B cell (primary cell): Measurements from ENCODE around the gene PTGS2. TPM values are rescaled to one million over a fixed set of nuclear protein-coding genes. Genes with fewer than 3 reads are reported as not detected.

Experiments used
- ATAC-seq: fragments of 200-7000 bp; cut with Tn5 transposase; one replicate; pipeline ENCODE4 v1.10.0; 2021; ENCODE audit warnings: low read depth, mild to moderate bottlenecking, moderate number of reproducible peaks, moderate library complexity
- CTCF ChIA-PET: fragments of 350-600 bp; sonication (Branson Sonifier 250); formaldehyde crosslinking; loops from one replicate; lab custom pipeline; 2021; ENCODE audit warnings: antibody characterized with exemption, inconsistent platforms; lab: Charles Lee
- POLR2A ChIA-PET: fragments of 350-600 bp; sonication (Branson Sonifier 250); formaldehyde crosslinking; loops from one replicate; lab custom pipeline; 2021; ENCODE audit warnings: antibody characterized with exemption; lab: Charles Lee
- DNase-seq: peaks from one replicate; pipeline ENCODE4 v3.0.0; 2013
- H2AFZ ChIP-seq: 2 replicates; pipeline ENCODE4 v1.6.1; 2012; ENCODE audit warnings: mild to moderate bottlenecking, low read depth, low read length; ENCODE audit not compliant: insufficient read depth, poor library complexity, severe bottlenecking
- H3K27ac ChIP-seq, 2 donors: 1 replicate in 1 of 2; 2 replicates in 1 of 2; pipeline ENCODE4 v1.5.1; 2012 to 2013; ENCODE audit warnings: low read length in 2 of 2, mild to moderate bottlenecking in 2 of 2, moderate library complexity in 1 of 2
- H3K27me3 ChIP-seq, 4 experiments: fragments of 200-600 bp in 1 of 4; sonication (generic) in 1 of 4; replicated peaks in 1 of 4; 1 replicate in 2 of 4; 2 replicates in 2 of 4; pipeline versions ENCODE4 v1.6.1 to v1.7.0; 2013 to 2016; ENCODE audit warnings: low read length in 3 of 4, mild to moderate bottlenecking in 2 of 4, mixed read lengths in 1 of 4, moderate library complexity in 1 of 4; ENCODE audit not compliant: insufficient read depth in 4 of 4, control insufficient read depth in 3 of 4; ENCODE audit errors: control extremely low read depth in 1 of 4
- H3K36me3 ChIP-seq, 2 experiments: replicated peaks in 1 of 2; 1 replicate in 1 of 2; 2 replicates in 1 of 2; pipeline versions ENCODE4 v1.6.1 to v1.7.1; 2013; ENCODE audit warnings: low read length in 1 of 2; ENCODE audit not compliant: insufficient read depth in 2 of 2, control insufficient read depth in 1 of 2; ENCODE audit errors: control extremely low read depth in 1 of 2, extremely low read depth in 1 of 2
- H3K4me1 ChIP-seq, 2 donors: fragments of 200-600 bp in 1 of 2; sonication (generic) in 1 of 2; 1 replicate in 1 of 2; 2 replicates in 1 of 2; pipeline versions ENCODE4 v1.5.1 to v1.6.1; 2013 to 2017; ENCODE audit warnings: low read length in 2 of 2; ENCODE audit not compliant: control insufficient read depth in 2 of 2, insufficient read depth in 2 of 2
- H3K4me2 ChIP-seq: replicated peaks from 2 replicates; pipeline ENCODE3; 2012; ENCODE audit warnings: mild to moderate bottlenecking, low read depth, low read length; ENCODE audit not compliant: poor library complexity, severe bottlenecking
- H3K4me3 ChIP-seq, 5 experiments: fragments of 200-600 bp in 1 of 5; sonication (generic) in 1 of 5; 1 replicate in 3 of 5; 2 replicates in 2 of 5; pipeline versions ENCODE4 v1.5.1 to v1.7.0; 2011 to 2016; ENCODE audit warnings: low read length in 4 of 5, mild to moderate bottlenecking in 4 of 5, low read depth in 2 of 5, control low read depth in 1 of 5, moderate library complexity in 1 of 5; ENCODE audit not compliant: insufficient read depth in 1 of 5; ENCODE audit errors: control extremely low read depth in 1 of 5, extremely low read depth in 1 of 5
- H3K79me2 ChIP-seq: fragments of 200-600 bp; sonication (generic); one replicate; pipeline ENCODE4 v1.6.0; 2016; ENCODE audit warnings: low read length; ENCODE audit not compliant: control insufficient read depth, insufficient read depth
- H3K9ac ChIP-seq: fragments of 200-600 bp; sonication (generic); 2 replicates; pipeline ENCODE4 v1.6.1; 2017; ENCODE audit warnings: mild to moderate bottlenecking, low read length, moderate library complexity
- H3K9me3 ChIP-seq, 3 donors: one replicate each; pipeline versions ENCODE4 v1.6.1 to v1.7.1; 2013; ENCODE audit warnings: low read length in 2 of 3; ENCODE audit not compliant: control insufficient read depth in 2 of 3, insufficient read depth in 1 of 3; ENCODE audit errors: control extremely low read depth in 1 of 3
- H4K20me1 ChIP-seq: 2 replicates; pipeline ENCODE4 v1.6.0; 2012; ENCODE audit warnings: mild to moderate bottlenecking, low read length; ENCODE audit not compliant: insufficient read depth, control insufficient read depth, poor library complexity, severe bottlenecking
- H3K27ac Mint-ChIP-seq: one replicate; pipeline ENCODE4 v1.8.0; 2021; ENCODE audit warnings: mixed read lengths
- H3K27me3 Mint-ChIP-seq: one replicate; pipeline ENCODE4 v1.8.0; 2021; ENCODE audit warnings: mixed read lengths
- H3K4me1 Mint-ChIP-seq: one replicate; pipeline ENCODE4 v1.8.0; 2021; ENCODE audit warnings: mixed read lengths
- H3K4me3 Mint-ChIP-seq: one replicate; pipeline ENCODE4 v1.8.0; 2021; ENCODE audit warnings: mixed read lengths
- H3K9me3 Mint-ChIP-seq: one replicate; pipeline ENCODE4 v1.8.0; 2022; ENCODE audit warnings: mixed read lengths; ENCODE audit not compliant: insufficient read depth
- EZH2 ChIP-seq: IDR thresholded peaks from 2 replicates; pipeline ENCODE4 v1.6.1; 2012; ENCODE audit warnings: borderline replicate concordance, low read depth, mild to moderate bottlenecking, moderate library complexity, low read length; ENCODE audit not compliant: insufficient read depth, poor library complexity, severe bottlenecking
- WGBS: methylation state at CpG from one replicate; pipeline ENCODE4 v1.1.5; 2013; ENCODE audit warnings: missing lambda C conversion rate; ENCODE audit not compliant: insufficient coverage; 5-methylcytosine and 5-hydroxymethylcytosine counted together
- intact Hi-C: fragments of 100-400 bp; cut with micrococcal nuclease; formaldehyde crosslinking; loops from one replicate; pipeline ENCODE4 v1.10.0; 2022
- polyA plus RNA-seq: library from polyadenylated mRNA; depleted of rRNA; stranded (reverse); fragments of >200 nt; gene quantifications from 2 replicates; pipeline ENCODE4 v1.2.3, GENCODE V29; 2012
- total RNA-seq, 2 donors: library from RNA; stranded (reverse); fragments of 120-200 nt in 1 of 2; gene quantifications; 1 replicate in 1 of 2; 2 replicates in 1 of 2; pipeline versions ENCODE4 v1.2.3 to v1.2.4, GENCODE V29; 2013 to 2022
- TF ChIP-seq, protein P1 (sequence below): fragments of 200-600 bp; IDR thresholded peaks from one replicate; pipeline ENCODE4 v1.8.0; 2022; ENCODE audit warnings: antibody characterized with exemption, mild to moderate bottlenecking

The PTGS2 gene
- total and polyA plus RNA-seq, 2 donors (not counting 1 experiment from before 2014, with no cell fraction given): 0.85 TPM; not detected in 1

DNA sequence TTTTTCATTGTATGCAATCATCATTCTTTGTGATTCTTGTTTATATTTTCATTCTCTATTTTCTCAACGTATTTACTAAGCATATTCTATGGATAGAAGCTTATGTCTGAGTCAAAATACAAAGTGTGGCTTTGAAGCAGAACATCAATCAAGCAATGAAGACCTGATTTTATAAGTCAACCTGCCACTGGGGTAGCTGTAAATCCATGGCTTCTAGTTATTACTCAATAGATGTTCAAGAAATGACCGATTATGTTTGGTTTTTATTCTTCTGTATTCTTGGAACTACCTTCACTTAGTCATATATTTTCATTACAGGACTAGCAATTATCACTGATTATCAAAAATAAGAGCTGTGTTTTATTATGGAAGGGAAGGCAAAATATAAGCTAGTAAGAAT, 20.5 kb upstream of the PTGS2 start:
- H2AFZ ChIP-seq: no peak overlapping the region
- no CpG with 5 or more reads among the region's 2 CpGs for WGBS
- Mint-ChIP-seq H3K27me3 (no peaks in the 10 kb centered on the region), H3K9me3 (no peaks in the 10 kb centered on the region), H3K4me1 (no peaks in the 10 kb centered on the region), H3K4me3 (no peak overlapping the region), H3K27ac (no peak overlapping the region)
- H3K79me2 ChIP-seq: no peaks in the 10 kb centered on the region
- no peak overlapping the region for H3K9ac ChIP-seq
- H3K9me3 ChIP-seq: no peaks in the 10 kb centered on the region
- ChIA-PET CTCF (no interaction called here), POLR2A (no interaction called here)
- no peak for DNase-seq
- no peaks in the 10 kb centered on the region for H3K4me1 ChIP-seq
- TF ChIP-seq, protein P1, sequence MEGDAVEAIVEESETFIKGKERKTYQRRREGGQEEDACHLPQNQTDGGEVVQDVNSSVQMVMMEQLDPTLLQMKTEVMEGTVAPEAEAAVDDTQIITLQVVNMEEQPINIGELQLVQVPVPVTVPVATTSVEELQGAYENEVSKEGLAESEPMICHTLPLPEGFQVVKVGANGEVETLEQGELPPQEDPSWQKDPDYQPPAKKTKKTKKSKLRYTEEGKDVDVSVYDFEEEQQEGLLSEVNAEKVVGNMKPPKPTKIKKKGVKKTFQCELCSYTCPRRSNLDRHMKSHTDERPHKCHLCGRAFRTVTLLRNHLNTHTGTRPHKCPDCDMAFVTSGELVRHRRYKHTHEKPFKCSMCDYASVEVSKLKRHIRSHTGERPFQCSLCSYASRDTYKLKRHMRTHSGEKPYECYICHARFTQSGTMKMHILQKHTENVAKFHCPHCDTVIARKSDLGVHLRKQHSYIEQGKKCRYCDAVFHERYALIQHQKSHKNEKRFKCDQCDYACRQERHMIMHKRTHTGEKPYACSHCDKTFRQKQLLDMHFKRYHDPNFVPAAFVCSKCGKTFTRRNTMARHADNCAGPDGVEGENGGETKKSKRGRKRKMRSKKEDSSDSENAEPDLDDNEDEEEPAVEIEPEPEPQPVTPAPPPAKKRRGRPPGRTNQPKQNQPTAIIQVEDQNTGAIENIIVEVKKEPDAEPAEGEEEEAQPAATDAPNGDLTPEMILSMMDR: no peak
- TF ChIP-seq EZH2: no peak
- H4K20me1 ChIP-seq: no peaks in the 10 kb centered on the region
- ATAC-seq: no peak
- H3K27me3 ChIP-seq: no peaks in the 10 kb centered on the region
- intact Hi-C loops: no loop called here
- H3K27ac ChIP-seq: no peak overlapping the region
- H3K4me3 ChIP-seq: no peak overlapping the region
- no peaks in the 10 kb centered on the region for H3K36me3 ChIP-seq
- no peak overlapping the region for H3K4me2 ChIP-seq

DNA sequence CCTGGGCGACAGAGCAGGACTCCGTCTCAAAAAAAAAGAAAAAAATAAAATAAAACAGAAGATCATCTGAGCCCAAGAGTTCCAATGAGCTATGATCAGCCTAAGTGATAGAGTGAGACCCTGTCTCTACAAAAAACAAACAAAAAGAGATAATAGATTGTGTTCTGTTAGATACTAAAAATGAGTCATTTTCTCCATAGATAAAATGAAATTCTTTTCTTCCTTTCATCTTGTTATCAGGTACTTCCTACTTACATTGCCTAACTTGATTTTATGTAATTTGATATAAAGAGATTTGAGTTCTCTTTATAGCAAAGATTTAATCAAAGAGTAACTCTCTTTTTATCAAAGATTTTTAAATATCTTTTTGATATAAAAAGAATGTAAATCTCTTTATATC, 19.3 kb upstream of the PTGS2 start:
- Histone ChIP-seq H3K36me3 (no peaks in the 10 kb centered on the region), H3K4me3 (no peak overlapping the region), H3K9ac (no peak overlapping the region), H4K20me1 (no peaks in the 10 kb centered on the region), H3K27me3 (no peaks in the 10 kb centered on the region), H3K9me3 (no peaks in the 10 kb centered on the region), H2AFZ (no peak overlapping the region), H3K4me2 (no peak overlapping the region), H3K4me1 (no peaks in the 10 kb centered on the region), H3K79me2 (no peaks in the 10 kb centered on the region), H3K27ac (no peak overlapping the region)
- TF ChIP-seq, protein P1: no peak
- TF ChIP-seq EZH2: no peak
- WGBS: no CpG with 5 or more reads among the region's 2 CpGs
- Mint-ChIP-seq H3K27me3 (no peaks in the 10 kb centered on the region), H3K4me1 (no peaks in the 10 kb centered on the region), H3K27ac (no peak overlapping the region), H3K4me3 (no peak overlapping the region), H3K9me3 (no peaks in the 10 kb centered on the region)
- ChIA-PET POLR2A (no interaction called here), CTCF (no interaction called here)
- no peak for DNase-seq
- no peak for ATAC-seq
- intact Hi-C loops: no loop called here
